Measurements from ENCODE around the gene SHISA2.
A peak's percentile ranks its signal among the peaks of the same experiment; 100 is the strongest.

Gene SHISA2

DNA sequence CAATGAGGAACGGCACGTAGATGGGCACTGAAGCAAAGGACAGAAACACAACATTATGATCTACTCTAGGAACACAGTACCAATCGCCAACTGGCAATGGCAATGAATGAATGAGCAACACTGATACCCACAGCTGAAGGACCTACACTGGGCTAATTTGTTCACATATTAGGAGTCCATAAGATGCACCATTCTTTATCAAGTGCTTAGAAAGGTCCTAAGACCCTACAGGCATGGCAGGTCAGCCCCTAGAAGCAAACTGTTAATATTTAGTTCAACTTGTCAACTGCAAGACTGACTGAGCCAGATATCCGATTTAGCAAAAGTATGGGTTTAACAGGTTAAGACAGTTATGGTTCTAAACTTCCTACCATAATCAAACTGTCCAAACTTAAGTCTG lies 4.8 kb downstream of the SHISA2 start:
- DNase-seq (ENCODE audit: low read depth): no peak

DNA sequence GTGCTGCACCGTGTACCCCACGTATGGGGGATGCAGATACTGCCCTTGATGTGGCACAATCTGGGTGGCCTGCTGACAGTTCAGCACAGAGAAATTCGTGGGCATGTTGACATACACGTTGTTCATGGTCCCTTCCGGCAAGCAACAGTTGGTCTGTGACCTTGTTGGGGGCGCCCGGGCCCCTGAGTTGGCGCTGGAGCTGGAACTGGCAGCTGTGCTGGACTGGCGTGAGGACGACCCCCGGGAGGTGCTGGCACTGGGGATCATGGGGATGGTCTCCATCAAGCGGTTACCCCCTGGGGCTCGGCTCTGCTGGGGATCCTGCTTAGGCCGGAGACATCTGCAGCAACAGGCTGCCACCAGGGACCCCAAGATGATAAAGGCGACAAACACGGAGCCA lies 5.2 kb downstream of the SHISA2 start:
- no peak for DNase-seq (ENCODE audit: low read depth)

DNA sequence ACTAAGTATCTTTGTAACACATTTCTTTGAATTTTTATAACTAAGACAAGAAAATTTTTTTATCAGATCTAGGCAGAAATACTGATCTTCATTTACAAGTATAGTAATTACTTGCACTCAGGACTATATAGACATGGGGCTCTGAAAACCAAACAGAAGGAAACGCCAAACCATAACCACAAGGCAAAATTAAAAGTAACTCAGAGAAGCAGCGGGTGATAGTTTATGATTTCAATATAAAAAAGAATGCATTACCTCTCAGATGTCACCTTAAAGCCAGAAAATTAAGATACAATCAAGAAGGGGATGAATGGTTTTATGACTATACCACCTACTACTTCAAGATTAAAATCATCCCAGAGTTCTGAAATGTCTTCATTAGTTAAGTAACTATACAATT lies 6.7 kb downstream of the SHISA2 start:
- DNase-seq (ENCODE audit: low read depth): no peak

DNA sequence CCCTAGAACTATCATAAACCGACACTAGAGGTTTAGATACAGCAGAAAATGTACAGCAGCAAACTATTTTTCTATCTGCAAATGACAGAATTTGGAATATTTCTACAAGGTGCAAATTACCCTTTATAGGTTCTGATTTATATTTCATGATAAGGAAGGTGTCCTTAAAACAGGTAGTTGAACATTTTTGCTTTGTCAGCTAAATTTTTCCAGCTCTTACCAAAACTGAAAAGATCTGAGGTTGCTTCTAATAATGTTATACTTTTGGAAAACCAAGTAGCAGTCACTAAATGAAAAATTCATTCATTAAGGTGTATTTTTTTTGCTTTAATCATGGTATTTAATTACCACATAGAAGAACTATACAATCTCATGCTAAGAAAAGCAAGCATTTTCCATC lies 9.0 kb downstream of the SHISA2 start:
- no peak for DNase-seq (ENCODE audit: low read depth)

DNA sequence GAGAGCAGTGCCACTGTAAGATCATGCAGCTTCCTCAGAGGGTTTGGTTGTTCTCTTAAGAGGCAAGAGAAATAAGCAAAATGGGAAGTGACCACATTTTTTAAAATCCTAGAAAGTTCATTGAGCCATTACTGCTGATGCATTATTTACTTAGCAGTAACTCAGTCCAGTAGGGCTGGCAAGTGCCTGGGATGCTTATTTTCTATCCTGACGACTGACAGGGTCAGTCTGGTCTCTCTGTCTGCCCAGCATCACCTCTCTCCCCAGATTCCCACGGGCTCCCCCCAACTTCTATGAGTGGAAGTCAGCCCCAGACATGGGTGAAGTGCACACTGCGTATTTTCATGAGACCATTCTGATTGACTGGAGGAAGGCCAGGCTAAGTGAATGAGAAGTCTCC lies 10.4 kb downstream of the SHISA2 start:
- DNase-seq (ENCODE audit: low read depth): no peak

DNA sequence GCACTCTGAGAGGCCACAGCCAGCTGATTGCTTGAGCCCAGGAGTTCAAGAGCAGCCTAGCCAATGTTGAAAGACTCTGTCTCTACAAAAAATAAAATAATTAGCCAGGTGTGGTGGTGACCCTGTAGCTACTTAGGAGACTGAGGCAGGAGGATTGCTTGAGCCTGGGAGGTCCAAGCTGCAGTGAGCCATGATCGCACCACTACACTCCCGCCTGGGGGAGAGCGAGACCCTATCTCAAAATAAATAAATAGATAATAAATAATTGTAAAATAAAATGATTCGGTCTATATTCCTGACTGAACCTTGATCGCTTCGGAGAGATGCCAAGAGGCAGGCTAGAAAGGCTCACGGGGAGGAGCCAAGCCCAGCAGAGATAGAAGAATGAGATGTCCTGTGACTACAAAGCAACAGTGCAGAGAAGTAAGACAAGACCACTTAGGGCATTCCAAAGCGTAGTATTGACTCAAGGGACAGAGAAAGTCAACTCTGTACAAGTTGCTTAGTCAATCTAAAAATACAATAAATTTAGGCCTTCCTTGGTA lies 12.8 kb downstream of the SHISA2 start:
- DNase-seq (ENCODE audit: low read depth): no peak

DNA sequence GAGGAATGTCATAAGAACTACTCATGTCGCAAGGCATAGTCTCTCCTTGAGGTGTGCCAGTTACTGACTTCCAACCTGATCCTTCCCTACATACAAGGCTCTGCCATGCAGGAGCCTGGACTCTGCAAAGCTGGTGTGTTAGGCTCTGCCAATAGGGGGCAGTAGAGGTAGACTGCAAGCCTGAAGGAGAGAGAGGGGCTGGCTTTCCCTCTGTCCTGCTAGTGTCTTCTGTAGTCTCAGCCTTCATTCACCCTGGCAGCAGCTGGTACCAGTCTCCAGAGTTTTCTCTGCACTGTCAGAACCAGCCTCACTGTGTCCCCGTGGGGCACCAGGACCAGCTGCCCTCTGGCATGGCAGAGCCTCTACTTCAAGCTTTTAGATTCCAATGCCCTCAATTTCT lies 14.5 kb downstream of the SHISA2 start:
- DNase-seq (ENCODE audit: low read depth): peak; percentile 11

DNA sequence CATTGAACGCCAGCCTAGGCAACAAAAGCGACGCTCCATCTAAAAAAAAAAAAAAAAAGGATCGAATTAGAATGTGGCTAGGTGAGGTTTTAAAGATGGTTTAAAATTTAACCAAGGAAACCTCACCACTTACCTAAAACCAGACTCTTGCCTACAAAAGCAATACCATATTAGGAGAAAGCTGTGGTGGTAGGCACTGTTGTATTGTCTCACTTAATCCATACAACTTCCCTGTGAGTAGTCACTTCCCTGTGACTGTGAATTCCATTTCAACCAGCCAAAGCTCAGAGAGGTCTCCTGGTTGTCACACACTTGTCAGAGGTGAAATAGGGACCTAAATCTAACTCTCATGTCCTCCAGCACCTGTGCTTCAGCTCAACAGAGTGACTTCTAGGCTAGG lies 15.4 kb downstream of the SHISA2 start:
- no peak for DNase-seq (ENCODE audit: low read depth)

DNA sequence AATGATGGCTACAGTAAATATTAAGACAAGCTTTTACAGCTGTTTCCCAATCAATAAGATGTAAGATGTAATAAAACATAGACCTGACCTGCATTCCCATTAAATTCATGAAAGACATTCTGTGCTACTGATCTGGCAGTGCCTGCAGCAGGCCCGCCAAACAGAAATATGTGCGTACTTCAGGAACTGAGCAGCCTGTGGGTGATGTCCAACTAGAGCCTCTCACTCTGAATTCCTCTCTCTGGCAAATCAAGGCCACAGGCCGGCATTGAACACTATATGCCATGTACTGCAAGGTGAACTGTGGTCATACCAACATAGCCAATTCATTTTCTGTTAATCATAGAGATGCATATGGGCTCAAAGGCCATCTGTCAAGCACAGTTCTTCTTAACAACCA lies 17.8 kb downstream of the SHISA2 start:
- DNase-seq (ENCODE audit: low read depth): no peak

DNA sequence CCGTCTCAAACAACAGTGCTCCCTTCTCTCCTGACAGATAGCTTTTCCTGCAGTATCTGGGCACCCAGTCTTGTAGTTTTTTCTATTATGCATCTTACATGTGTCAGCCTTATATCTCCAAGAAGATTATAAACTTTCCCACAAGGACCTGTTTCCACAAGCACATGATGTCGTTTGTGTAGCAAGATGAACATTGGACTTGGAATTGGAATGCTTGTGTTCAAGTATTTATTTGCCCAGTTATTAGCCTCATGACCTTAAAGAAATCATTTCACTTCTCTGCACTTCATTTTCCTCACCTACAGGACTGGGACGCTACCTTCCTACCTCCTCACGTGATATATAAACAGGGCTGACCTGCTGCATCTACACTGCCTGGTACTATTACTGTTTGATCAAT lies 21.5 kb downstream of the SHISA2 start:
- DNase-seq (ENCODE audit: low read depth): no peak

DNA sequence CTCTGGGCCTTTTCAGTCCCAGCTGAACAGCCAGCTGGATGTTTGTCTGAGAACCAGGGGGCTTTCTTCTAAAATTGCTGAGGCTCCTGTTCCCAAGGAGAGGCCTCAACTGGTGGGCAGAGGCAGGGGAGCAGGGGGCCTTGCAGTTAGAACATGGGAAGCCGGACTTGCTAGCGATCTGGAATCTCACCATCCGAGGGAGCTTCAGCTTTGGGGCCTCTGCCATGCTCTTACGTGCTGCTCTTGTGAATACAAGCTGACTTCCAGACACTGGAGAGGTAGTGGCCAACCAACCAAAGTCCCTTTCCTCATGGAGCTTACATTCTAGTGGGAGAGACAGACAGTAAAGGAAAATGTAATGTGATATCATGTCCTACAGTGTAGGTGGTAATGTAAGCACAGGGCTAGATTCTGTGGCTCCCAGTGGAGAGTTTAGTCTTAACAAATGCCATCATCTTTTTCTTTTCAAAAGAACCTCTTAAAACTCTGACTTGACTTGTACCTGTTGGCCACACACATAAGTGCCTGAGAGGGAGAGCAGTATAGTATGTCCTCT lies 22.2 kb downstream of the SHISA2 start:
- no peak for DNase-seq (ENCODE audit: low read depth)

DNA sequence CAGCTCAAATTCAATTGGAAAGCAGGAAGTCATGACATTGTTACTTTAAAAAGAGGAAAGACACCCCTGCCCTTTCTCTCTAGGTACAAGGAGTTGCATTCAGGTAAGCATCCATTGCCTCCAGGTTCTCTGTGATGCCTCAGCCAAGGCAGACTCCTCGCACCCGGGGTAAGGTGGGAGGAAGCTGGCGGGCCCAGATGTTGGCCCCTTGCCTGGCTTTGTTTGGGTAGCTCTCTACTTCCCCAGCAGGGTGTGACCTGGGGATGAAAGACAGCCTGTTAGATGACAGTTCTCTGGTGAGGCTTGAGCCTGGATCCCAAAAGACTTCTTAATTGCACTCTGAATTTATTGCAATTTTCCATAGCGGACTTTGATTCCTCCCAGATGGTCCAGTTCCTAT lies 25.6 kb downstream of the SHISA2 start:
- no peak for DNase-seq (ENCODE audit: low read depth)

DNA sequence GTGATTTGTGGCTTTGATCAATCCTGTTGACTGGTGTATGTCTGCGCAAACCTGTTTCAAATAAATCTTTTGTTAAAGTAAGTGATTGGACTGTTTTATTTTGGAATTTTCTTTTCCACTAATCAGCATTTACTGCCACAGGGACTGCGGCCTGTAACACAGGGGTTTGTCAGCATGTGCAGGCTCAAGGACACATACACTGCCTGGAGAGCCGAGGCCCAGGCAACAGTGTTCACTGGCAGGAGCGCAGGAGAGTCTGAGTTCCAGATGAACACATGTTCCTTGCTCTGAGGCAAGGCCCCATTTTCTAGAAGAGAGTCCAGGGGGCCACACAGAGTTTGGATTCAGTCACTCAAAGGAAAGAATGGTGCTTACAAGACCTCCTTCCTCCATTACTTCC lies 26.0 kb downstream of the SHISA2 start:
- DNase-seq (ENCODE audit: low read depth): no peak

DNA sequence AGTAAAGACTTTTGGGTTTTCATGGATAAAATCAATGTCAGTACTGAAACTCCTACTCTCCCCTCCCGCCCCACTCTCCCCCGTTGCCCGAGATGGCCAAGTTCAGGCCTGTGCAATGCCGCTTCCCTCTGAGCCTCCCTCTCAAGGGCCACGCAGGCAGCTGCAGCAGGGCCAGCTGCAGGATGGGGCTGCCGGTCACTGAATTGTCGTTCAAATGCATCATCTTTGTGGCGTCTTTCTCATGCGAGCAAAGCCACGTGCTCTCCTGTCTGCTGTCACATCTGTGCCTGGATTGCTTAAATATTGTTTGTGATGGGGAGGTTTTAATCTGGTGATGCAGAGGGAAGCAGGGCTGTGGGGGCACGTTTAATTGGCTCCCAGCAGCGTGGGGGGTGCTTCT lies 26.6 kb downstream of the SHISA2 start:
- DNase-seq (ENCODE audit: low read depth): no peak

DNA sequence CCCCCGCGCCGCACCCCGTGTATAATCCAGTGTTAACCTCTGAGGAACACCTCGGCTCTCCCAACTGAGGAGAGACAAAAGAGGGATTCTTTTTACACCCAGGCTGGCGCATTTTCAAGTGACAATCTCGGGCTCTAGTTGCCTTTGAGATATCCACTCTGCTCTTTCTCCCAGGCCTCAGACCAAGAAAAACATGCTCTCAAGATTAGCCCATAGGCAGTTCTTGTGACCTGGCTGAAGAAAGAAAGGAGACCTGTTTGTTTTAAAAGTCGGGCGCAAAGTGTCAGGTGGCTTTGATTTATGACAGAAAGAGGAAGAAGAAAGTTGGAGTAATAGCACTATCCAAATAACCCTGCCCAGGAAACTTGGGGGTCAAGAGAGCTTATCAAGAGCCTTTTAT lies 27.3 kb downstream of the SHISA2 start:
- DNase-seq (ENCODE audit: low read depth): no peak

DNA sequence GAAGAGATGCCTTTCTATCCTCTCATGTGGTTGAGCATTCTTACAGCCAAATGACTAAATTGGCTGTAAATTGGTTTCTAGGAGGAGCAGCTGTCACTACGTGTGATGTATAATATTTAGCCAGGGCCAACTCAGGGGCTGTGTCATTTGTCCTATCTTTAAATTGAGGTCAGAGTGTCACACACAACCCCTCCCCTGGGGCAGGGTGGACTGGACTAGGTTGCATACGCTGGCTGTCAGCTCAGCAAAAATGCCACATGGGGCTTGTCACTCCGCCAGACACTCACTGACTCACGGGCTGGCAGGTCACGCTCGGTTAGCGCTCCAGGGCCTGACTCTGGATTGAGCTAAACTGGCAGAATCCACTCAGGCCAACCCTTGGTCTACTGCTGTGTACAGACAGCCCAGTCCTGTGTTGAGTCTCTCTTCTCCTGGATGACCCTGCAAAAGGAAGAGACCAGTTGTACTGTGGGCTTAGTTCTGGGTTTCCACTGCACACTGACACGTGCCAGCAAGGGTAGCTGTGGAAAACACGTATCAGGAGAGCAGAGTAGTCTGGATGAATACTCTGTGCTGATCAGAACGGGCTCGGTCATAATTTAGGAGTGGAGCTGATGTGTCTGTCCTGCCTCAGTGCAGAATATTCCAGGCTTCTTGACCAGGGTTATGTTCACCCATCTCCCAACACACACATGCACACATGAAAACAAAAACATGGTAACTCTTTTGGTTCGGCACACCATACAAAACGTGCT lies 29.1 kb downstream of the SHISA2 start:
- DNase-seq (ENCODE audit: low read depth): peak; percentile 83

DNA sequence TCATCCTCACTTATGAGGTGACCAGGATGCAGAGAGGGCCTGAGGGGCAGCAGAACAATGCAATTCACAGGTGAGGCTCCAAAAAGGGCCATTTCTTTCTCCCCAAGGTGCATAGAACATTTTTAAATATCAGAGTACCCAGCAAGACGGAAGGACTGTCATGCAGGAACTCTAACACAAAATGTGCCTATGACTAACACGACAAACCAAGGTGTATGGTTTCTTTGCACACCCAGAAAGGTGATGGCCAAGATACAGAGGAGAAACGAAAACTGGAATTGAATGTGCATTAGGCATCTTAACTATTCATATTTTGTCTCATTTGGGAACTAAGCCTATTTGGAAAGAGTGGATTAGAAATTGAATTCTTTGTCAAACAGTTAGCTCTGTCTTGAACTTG lies 29.9 kb downstream of the SHISA2 start:
- DNase-seq (ENCODE audit: low read depth): no peak

DNA sequence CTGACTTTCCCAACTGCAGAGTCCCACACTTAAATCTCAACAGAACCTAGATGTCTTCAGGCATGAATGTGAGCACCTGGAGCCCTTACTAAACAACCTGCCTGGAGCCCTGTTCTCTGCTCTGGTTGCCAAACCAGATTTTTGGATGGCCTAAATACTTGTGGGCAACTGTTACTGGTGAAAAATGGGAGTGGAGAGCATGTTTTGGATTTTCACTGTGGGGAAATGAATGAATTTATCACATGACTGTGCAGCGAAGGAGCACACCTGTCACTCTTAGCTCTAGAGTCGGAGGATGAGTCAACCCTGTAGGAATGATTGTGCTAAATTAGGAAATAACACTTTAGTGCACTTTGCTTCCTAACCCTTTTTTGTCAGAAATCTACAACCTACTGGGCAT lies 30.3 kb downstream of the SHISA2 start:
- no peak for DNase-seq (ENCODE audit: low read depth)

DNA sequence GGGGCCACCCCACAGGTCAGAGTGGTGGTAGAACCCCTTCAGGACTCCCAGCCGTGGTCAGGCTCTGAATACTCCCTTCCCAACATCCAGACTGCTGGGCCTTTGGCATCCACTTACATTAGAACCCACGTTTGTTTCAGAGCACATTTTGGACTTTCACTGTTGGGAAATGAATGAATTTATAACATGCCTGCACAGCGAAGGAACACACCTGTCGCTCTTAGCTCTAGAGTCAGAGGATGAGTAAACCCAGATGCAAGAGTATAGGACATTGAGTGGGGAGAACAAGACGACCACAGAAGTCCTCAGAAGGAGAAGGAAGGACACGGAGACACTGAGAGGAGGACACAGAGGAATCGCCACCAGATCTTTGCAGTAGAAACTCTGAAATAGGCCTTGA lies 30.9 kb downstream of the SHISA2 start:
- DNase-seq (ENCODE audit: low read depth): no peak

DNA sequence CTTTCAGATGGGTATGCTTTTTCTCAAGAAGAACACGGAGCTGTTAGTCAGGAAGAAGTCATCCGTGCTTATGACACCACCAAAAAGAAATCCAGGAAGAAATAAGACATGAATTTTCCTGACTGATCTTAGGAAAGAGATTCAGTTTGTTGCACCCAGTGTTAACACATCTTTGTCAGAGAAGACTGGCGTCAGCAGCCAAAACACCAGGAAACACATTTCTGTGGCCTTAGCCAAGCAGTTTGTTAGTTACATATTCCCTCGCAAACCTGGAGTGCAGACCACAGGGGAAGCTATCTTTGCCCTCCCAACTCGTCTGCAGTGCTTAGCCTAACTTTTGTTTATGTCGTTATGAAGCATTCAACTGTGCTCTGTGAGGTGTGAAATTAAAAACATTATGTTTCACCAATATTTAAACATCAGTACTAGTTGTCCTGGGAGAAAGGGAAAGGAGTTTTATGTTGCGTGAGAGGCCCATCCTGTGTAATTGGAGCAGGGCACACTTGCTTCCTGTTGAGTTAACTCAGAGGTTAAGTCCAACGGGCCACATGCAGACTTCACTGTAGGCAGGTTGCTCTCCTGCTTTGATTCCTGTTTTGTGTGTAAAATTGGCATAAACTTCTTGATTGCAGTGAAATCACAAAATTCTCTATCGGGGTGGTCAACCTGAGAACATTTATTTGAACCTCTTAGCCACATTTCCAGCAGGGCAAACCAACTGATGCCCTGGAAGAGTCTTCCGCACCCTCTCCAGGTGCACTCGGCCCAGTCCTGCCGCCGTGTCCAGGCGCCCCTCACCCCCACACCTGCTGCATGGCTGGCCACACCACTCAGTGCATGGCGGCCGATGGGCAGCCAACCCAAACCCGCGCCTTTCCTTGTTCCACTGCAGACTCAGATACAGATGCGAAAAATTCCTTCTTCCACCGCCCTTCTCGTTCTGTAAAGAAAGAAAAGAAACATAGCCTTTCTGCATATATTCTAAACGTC lies 31.6 kb downstream of the SHISA2 start:
- DNase-seq (ENCODE audit: low read depth): peak; percentile 81

DNA sequence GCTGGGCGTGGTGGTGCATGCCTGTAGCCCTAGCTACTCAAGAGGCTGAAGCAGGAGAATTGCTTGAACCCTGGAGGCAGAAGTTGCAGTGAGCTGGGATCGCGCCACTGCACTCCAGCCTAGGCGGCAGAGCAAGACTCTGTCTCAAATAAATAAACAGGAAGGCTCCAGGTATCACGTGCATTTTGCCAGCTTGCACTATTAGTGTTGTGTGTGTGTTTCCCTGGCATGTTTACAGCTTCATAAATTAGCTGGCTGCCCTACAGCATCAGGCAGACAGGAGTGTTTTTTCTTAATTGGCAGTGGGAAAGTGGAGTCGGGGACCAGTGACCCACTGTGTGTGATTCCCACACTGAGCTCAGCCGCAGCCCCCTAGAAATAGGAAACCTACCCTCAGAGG lies 32.6 kb downstream of the SHISA2 start:
- DNase-seq (ENCODE audit: low read depth): no peak

DNA sequence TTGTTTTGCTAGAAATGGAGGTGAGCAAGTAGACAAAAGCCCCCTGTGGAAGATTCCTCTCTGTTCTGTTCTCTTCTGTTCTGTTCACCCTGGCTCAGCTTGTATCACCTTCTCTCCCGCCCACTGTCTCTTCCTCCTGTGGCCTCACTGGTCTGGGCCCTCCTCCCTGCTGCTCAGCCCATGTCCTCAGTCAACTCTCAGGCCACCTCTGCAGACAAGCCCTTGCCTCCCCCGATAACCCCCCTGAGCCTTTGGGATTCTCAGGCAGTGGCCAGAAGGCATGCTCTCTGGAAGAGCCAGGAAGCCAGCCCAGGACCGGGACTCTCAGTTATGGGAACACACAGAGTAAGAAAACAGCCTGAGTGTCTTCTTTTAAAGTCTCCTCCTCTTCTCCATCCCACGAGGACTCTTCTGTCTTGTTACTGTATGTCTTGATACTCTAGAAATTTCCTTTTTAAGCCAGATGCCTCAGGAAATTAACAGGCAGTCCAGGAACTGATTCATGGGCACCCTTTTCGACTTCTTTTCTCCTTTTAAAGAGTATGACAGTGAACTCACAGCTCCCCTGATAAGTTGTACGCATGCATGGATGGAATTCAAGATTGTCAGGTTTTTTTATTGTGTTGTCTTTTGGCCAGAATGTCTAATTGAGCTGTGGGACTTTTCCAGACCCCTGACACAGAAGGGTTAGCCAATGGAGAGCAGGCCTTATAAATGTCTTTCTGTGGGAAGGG lies 33.7 kb downstream of the SHISA2 start:
- peak; percentile 59 for DNase-seq (ENCODE audit: low read depth)

All from EH (cell line).